Ramos (cell line): ENCODE results near the gene AGTRAP.

ENCODE experiments used
- in situ Hi-C: fragments of 300-500 bp; cut with MboI; formaldehyde crosslinking; loops from one replicate; pipeline ENCODE4 v1.14.3; 2022; ENCODE audit warnings: low sequenced_read_pairs; ENCODE audit not compliant: unreplicated experiment

The AGTRAP gene

GRCh38 chr1:11793819-11794218 is 57.9 kb downstream of the AGTRAP start:
- in situ Hi-C loops = no loop called here

DNA sequence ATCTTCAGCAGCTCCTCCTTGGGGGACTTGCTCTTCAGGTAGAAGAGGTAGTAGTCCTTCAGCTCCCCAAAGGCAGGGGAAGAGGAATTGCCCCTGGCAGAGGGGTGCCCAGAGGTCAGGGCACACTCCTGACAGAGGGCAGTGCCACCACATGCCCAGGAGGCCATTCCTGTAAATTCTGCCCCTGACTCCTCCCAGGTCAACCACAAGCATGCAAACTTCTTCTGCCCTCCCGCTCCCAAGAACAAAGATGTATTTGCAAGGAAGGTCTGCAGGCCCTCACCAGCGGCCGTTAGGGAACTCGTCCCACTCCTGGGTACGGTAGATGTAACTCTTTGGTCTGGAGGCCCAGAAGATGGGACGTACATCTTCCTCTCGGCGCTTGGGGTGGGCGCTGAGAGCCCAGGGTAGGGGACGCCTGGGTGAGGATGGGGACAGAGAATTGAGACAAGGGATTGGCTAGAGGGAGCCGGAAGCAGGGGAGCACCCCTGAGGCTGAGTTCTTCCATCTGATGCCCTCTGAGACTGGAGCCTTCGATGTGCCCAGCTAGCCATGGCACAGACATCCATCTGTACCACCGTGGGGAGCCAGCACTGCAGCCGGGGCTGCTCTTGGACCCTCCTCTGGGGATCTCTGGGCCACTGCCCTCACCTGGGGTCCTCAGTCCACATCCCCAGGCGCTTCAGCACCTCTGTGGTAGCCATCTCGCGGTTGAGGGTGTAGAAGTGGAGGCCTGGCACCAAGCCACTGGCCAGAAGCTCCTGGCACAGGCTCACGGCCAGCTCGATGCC is 58.7 kb downstream of the AGTRAP start:
- in situ Hi-C loops = no loop called here

DNA sequence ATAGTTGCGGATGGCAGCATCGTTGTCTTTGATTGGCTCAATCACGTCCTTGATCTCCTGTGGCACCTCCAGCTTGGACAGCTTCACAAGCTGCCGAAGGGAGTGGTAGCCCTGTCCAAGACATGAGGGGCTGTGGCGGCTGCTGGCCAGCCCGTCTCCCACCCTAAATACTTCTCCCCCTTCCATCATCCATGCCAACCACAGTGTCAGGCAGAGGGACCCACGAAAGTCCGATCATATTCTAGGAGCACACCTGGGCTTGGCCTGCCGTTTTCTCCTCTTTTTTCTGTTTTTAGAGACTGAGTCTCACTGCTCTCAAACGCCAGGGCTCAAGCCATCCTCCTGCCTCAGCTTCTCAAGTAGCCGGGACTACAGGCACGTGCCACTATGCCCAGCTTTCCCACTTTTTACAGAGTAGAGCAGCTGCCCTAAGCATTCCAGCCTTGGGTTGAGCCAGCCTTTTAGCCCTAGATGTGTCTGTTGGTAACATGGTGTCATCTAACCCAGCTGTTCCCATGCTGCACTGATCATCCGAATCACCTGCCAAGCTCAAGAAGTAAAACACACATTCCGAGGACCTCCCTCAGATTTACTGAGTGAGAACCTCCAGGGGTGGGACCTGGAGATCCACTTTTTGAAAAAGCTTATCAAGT is 59.4 kb downstream of the AGTRAP start:
- in situ Hi-C loops = no loop called here

DNA sequence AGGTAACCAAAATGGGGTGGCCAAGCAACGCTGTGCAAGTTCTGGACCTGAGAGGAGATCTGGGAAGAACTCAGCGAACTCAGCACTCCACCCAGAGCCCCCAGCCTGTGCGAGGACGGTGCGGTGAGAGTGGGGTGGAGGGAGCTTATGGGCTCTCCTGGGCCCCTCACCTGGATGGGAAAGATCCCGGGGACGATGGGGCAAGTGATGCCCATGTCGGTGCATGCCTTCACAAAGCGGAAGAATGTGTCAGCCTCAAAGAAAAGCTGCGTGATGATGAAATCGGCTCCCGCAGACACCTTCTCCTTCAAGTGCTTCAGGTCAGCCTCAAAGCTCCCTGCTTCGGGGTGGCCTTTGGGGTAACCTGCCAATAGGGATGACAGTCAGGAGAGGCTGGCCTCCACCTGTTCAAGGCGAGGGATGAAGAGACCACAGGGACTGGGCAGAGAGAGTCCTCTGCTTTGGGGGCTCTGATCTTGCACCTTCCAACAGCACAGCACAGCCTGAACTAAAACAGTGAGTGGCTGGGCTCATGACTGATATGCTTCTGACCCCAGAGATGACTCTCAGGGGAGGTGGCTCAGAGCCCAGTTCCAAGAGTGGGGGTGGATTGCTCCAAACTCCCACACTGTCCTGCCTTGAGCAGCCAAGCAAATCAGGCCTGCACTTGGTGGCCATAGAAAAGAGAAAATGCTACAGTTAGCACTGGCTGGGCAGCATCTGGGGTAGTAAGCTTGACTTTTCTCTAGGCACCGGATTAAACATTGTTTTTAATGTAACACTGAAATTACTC is 60.3 kb downstream of the AGTRAP start:
- in situ Hi-C loops = no loop called here

- in situ Hi-C loops = no loop called here
These were observed 61.7 kb downstream of the AGTRAP start for GRCh38 chr1:11797525-11798216.

- in situ Hi-C loops = no loop called here
These were observed 63.2 kb downstream of the AGTRAP start for GRCh38 chr1:11799099-11799498.

- in situ Hi-C loops = no loop called here
These were observed 64.0 kb downstream of the AGTRAP start for GRCh38 chr1:11799896-11800295.

DNA sequence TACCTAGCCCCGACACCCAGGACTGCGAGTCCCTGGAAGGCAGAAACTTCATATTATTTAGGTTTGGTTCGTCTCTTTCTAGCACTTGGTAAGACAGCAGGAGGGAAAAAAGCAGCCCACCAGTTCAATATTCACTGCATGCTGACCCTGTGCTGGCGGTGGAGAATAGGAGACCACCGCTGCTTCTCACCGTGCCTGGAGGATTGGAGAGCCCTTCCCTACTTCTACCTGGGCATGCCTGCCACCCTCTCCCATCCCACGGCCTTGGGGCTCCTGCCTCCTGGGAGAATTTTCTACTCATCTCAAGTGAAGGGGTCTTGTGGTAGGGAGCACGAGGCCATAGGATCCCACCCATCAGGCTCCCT is 64.4 kb downstream of the AGTRAP start:
- in situ Hi-C loops = no loop called here
